Activated CD4-positive, alpha-beta memory T cell treated with anti-CD3 and anti-CD28 coated beads, Interleukin-2, amount 10 ng/mL, durations not matched to agents 7 days and 5 days (primary cell): ENCODE measurements around the gene F2. TPM values are rescaled to one million over a fixed set of nuclear protein-coding genes. Genes with fewer than 3 reads are reported as not detected.
"Not testable (repeated sequence)": the region's sequence is repeated elsewhere in the genome, so short reads cannot be mapped to it uniquely, and the experiment has no call there.

Experiments
- CTCF ChIA-PET: fragments of 350-600 bp; sonication (Branson Sonifier 250); formaldehyde crosslinking; loops from one replicate; lab custom pipeline; 2021; ENCODE audit warnings: antibody characterized with exemption, inconsistent platforms; lab: Charles Lee
- POLR2A ChIA-PET: fragments of 350-600 bp; sonication (Branson Sonifier 250); formaldehyde crosslinking; loops from one replicate; lab custom pipeline; 2021; ENCODE audit warnings: antibody characterized with exemption; lab: Charles Lee
- DNase-seq: peaks from one replicate; pipeline ENCODE4 v3.0.0-alpha.2; 2020
- H3K27ac Mint-ChIP-seq: one replicate; pipeline ENCODE4 v1.8.0; 2021; ENCODE audit warnings: mild to moderate bottlenecking, mixed read lengths
- H3K27me3 Mint-ChIP-seq: one replicate; pipeline ENCODE4 v1.8.0; 2021; ENCODE audit warnings: mixed read lengths
- H3K36me3 Mint-ChIP-seq: one replicate; pipeline ENCODE4 v1.8.0; 2021; ENCODE audit warnings: low read depth, mixed read lengths
- H3K4me1 Mint-ChIP-seq: one replicate; pipeline ENCODE4 v1.8.0; 2021; ENCODE audit warnings: mixed read lengths
- H3K4me3 Mint-ChIP-seq: one replicate; pipeline ENCODE4 v1.8.0; 2021; ENCODE audit warnings: mild to moderate bottlenecking, mixed read lengths
- H3K9me3 Mint-ChIP-seq: one replicate; pipeline ENCODE4 v1.8.0; 2021; ENCODE audit warnings: mixed read lengths
- total RNA-seq, 2 experiments: library from RNA; stranded (reverse); gene quantifications; one replicate each; pipeline ENCODE4 v1.2.3, GENCODE V29; 2021

Gene F2
- total RNA-seq = not detected

- POLR2A ChIA-PET = interaction anchor here (1.2 to 1.5 kb wide), 2 partner anchors 16 to 52 kb away, joined by 3 to 4 read pairs; no protein-coding TSS in a partner anchor
- H3K27me3 Mint-ChIP-seq = no peaks in the 10 kb centered on the region
- CTCF ChIA-PET = no interaction called here
Measured at GRCh38 chr11:46719048-46719542, at the start of gene F2. F2 (plus strand) TSS chr11:46719213; CDS start chr11:46719236, 23 bp downstream.

DNA sequence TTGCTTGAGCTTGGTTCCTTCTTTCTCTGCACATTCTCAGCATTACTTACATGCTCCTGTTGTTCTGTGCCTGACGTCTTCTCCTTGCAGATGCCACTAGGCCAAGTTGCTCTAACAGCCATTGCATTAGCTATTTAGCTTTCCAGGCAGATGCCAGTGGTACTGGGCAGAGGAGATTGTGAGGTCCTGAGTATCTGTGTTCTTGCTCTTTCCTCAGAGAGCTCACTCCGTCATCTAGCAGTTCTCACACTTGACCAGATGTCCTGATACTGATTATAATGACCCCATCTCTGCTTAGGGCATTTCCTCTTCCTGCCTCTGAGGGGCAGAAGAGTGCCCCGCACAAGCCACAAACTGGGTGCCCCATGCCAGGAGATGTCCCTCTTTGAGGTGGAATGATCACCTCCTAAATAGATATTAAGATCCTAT is 49.3 kb upstream of the F2 start:
- Mint-ChIP-seq H3K9me3 (no peaks in the 10 kb centered on the region), H3K36me3 (peaks cover 52% of the 10 kb centered on the region)

More at GRCh38 chr11:46719048-46719542, at the start of gene F2:
- H3K4me1 Mint-ChIP-seq = peaks cover 8% of the 10 kb centered on the region
- H3K36me3 Mint-ChIP-seq = no peaks in the 10 kb centered on the region
- H3K27ac Mint-ChIP-seq = no peak within 1 kb of the TSS
- H3K4me3 Mint-ChIP-seq = no peak within 1 kb of the TSS
- no peak for DNase-seq
- H3K9me3 Mint-ChIP-seq = no peaks in the 10 kb centered on the region

DNA sequence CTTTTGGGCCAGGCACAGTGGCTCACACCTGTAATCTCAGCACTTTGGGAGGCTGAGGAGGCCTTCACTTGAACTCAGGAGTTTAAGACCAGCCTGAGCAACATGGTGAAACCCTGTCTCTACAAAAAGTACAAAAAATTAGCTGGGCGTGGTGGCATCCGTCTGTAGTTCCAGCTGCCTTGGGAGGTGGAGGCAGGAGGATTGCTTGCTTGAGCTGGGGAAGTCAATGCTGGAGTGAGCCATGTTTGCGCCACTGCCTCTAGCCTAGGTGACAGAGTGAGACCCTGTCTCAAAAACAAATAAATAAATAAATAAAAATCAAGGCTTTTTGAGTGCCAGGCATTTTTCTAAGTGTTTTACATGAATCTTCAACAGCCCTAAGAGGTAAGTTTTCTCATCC is 48.5 kb upstream of the F2 start:
- H3K27me3 Mint-ChIP-seq, DNase-seq, H3K4me3 Mint-ChIP-seq, H3K9me3 Mint-ChIP-seq: not testable (repeated sequence)
- Mint-ChIP-seq H3K27ac (peak overlapping the region; percentile 98), H3K4me1 (peaks cover 48% of the 10 kb centered on the region), H3K36me3 (peaks cover 53% of the 10 kb centered on the region)
- CTCF ChIA-PET = interaction anchor here (0.9 to 4.5 kb wide), 12 partner anchors 11 to 319 kb away, joined by 3 to 49 read pairs (median 5); partner anchors contain the start of genes ARHGAP1, ATG13, HARBI1 and ZNF408
- POLR2A ChIA-PET = interaction anchor here (0.6 to 8.5 kb wide), 12 partner anchors 11 to 545 kb away, joined by 3 to 124 read pairs (median 6); partner anchors contain the start of genes AMBRA1, ARHGAP1, ATG13 and DDB2

More for the DNA sequence above, 49.3 kb upstream of the F2 start:
- Mint-ChIP-seq H3K27ac (peak overlapping the region; percentile 98), H3K4me1 (peaks cover 40% of the 10 kb centered on the region), H3K27me3 (no peaks in the 10 kb centered on the region), H3K4me3 (no peak overlapping the region)
- CTCF ChIA-PET = interaction anchor here (1.3 to 4.5 kb wide), 3 partner anchors 10 to 30 kb away, joined by 4 to 49 read pairs (median 9); partner anchors contain the start of genes ARHGAP1 and ZNF408
- DNase-seq = no peak
- POLR2A ChIA-PET = interaction anchor here (1.1 to 8.5 kb wide), 4 partner anchors 31 to 109 kb away, joined by 3 to 124 read pairs (median 26); partner anchors contain the start of genes AMBRA1, ARHGAP1, ATG13 and HARBI1

DNA sequence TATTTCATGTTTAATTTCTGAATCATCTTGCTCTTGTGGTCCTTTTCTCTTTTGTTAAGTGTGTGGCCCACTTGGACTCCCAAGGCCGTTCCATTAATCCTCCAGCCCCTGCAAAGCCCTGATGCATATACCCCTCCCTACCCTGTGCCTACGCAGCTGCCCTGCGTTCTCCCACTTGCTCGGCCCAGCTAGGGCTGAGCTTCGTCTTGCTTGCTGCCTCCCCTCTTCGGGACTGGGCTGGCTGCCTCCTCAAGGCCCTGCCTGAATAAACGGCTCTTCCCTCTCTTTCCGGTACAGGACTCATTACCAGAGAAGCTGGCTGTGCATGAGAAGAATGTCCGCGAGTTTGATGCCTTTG is 47.1 kb upstream of the F2 start:
- Mint-ChIP-seq H3K9me3 (no peaks in the 10 kb centered on the region), H3K4me1 (peaks cover 60% of the 10 kb centered on the region), H3K4me3 (peak overlapping the region; percentile 1), H3K27me3 (no peaks in the 10 kb centered on the region), H3K27ac (peak overlapping the region; percentile 98), H3K36me3 (peaks cover 47% of the 10 kb centered on the region)
- ChIA-PET POLR2A (interaction anchor here (1.2 to 8.5 kb wide), 7 partner anchors 9 to 543 kb away, joined by 3 to 124 read pairs (median 9); partner anchors contain the start of genes ARHGAP1, ATG13, DDB2 and HARBI1), CTCF (interaction anchor here (1.3 to 4.5 kb wide), 5 partner anchors 28 to 182 kb away, joined by 4 to 49 read pairs (median 6); partner anchors contain the start of genes AMBRA1, ARHGAP1, ATG13 and HARBI1)
- no peak for DNase-seq

GRCh38 chr11:46672381-46672839 is 46.6 kb upstream of the F2 start:
- Mint-ChIP-seq H3K9me3 (no peaks in the 10 kb centered on the region), H3K27me3 (no peaks in the 10 kb centered on the region), H3K4me3 (no peak overlapping the region), H3K36me3 (peaks cover 47% of the 10 kb centered on the region), H3K4me1 (peaks cover 62% of the 10 kb centered on the region), H3K27ac (peak overlapping the region; percentile 98)
- CTCF ChIA-PET = interaction anchor here (4.5 kb wide), 1 partner anchor 27 kb away, joined by 49 read pairs; the partner anchor contains the start of genes ARHGAP1 and ZNF408
- POLR2A ChIA-PET = interaction anchor here (1.2 to 8.5 kb wide), 5 partner anchors 16 to 55 kb away, joined by 3 to 124 read pairs (median 9); partner anchors contain the start of genes ARHGAP1, ATG13, HARBI1 and ZNF408
- no peak for DNase-seq

- no peaks in the 10 kb centered on the region for H3K27me3 Mint-ChIP-seq
- H3K4me1 Mint-ChIP-seq = peaks cover 62% of the 10 kb centered on the region
- peaks cover 54% of the 10 kb centered on the region for H3K36me3 Mint-ChIP-seq
- no peaks in the 10 kb centered on the region for H3K9me3 Mint-ChIP-seq
- H3K27ac Mint-ChIP-seq = peak overlapping the region; percentile 83
- POLR2A ChIA-PET = interaction anchor here (1.0 to 8.5 kb wide), 5 partner anchors 11 to 119 kb away, joined by 3 to 124 read pairs (median 7); partner anchors contain the start of genes ARHGAP1, ATG13, HARBI1 and ZNF408
- H3K4me3 Mint-ChIP-seq = no peak overlapping the region
- CTCF ChIA-PET = interaction anchor here (0.6 to 1.8 kb wide), 3 partner anchors 56 to 184 kb away, joined by 3 to 6 read pairs (median 4); partner anchors contain the start of genes ATG13 and HARBI1
- DNase-seq = no peak
Measured at GRCh38 chr11:46673713-46674462, 45.1 kb upstream of the F2 start.

GRCh38 chr11:46674463-46675287 is 44.3 kb upstream of the F2 start:
- Mint-ChIP-seq H3K4me3 (no peak overlapping the region), H3K36me3 (peaks cover 54% of the 10 kb centered on the region), H3K4me1 (peaks cover 59% of the 10 kb centered on the region)

GRCh38 chr11:46675288-46675851 is 43.6 kb upstream of the F2 start:
- Mint-ChIP-seq H3K27me3 (no peaks in the 10 kb centered on the region), H3K36me3 (peaks cover 52% of the 10 kb centered on the region), H3K4me1 (peaks cover 54% of the 10 kb centered on the region), H3K27ac (peak overlapping the region; percentile 83), H3K9me3 (no peaks in the 10 kb centered on the region), H3K4me3 (no peak overlapping the region)
- CTCF ChIA-PET = interaction anchor here (1.8 kb wide), 1 partner anchor 185 kb away, joined by 4 read pairs; no protein-coding TSS in a partner anchor
- DNase-seq = no peak
- POLR2A ChIA-PET = interaction anchor here (1.0 to 8.5 kb wide), 5 partner anchors 12 to 120 kb away, joined by 3 to 124 read pairs (median 4); partner anchors contain the start of genes ARHGAP1, ATG13, HARBI1 and ZNF408

More at GRCh38 chr11:46674463-46675287, 44.3 kb upstream of the F2 start:
- CTCF ChIA-PET = interaction anchor here (1.1 to 1.8 kb wide), 2 partner anchors 57 to 184 kb away, joined by 4 to 6 read pairs; partner anchors contain the start of genes ATG13 and HARBI1
- peak; percentile 30 for DNase-seq
- H3K27me3 Mint-ChIP-seq = no peaks in the 10 kb centered on the region
- H3K9me3 Mint-ChIP-seq = no peaks in the 10 kb centered on the region
- POLR2A ChIA-PET = interaction anchor here (0.8 to 8.5 kb wide), 7 partner anchors 11 to 119 kb away, joined by 3 to 124 read pairs (median 4); partner anchors contain the start of genes AMBRA1, ARHGAP1, ATG13 and HARBI1
- peak overlapping the region; percentile 83 for H3K27ac Mint-ChIP-seq

DNA sequence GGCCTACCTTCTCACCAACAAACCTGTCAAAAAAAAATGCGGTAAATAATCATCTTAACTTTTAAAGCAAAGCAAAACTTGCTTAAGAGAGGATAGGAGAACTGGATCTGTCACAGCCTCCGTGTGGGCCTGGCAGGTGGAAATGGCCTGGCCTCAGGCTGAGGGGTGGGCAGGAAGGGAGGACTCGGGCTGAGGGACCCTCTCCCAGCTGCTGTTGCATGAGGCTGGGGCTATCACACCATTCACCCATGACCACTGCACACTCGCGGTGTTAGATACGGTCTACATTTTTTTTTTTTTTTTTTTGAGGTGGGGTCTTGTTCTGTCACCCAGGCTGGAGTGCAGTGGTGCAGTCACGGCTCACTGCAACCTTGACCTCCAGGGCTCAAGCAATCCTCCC is 43.1 kb upstream of the F2 start:
- Mint-ChIP-seq H3K27me3 (no peaks in the 10 kb centered on the region), H3K9me3 (no peaks in the 10 kb centered on the region), H3K4me3 (no peak overlapping the region), H3K27ac (peak overlapping the region; percentile 31), H3K36me3 (peaks cover 55% of the 10 kb centered on the region), H3K4me1 (peaks cover 50% of the 10 kb centered on the region)
- CTCF ChIA-PET = no interaction called here
- POLR2A ChIA-PET = interaction anchor here (1.8 to 8.5 kb wide), 2 partner anchors 18 to 25 kb away, joined by 4 to 124 read pairs; partner anchors contain the start of genes ARHGAP1 and ZNF408
- DNase-seq = no peak

- no peak for DNase-seq
- no peak overlapping the region for H3K4me3 Mint-ChIP-seq
- H3K36me3 Mint-ChIP-seq = peaks cover 54% of the 10 kb centered on the region
- no peaks in the 10 kb centered on the region for H3K9me3 Mint-ChIP-seq
- no peaks in the 10 kb centered on the region for H3K27me3 Mint-ChIP-seq
- H3K4me1 Mint-ChIP-seq = peaks cover 43% of the 10 kb centered on the region
- CTCF ChIA-PET = no interaction called here
- H3K27ac Mint-ChIP-seq = peak overlapping the region; percentile 57
- POLR2A ChIA-PET = interaction anchor here (1.8 to 8.5 kb wide), 2 partner anchors 18 to 24 kb away, joined by 4 to 124 read pairs; partner anchors contain the start of genes ARHGAP1 and ZNF408
Measured at GRCh38 chr11:46676436-46677158, 42.4 kb upstream of the F2 start.
